ENCODE data around the gene SMAP1.

Gene SMAP1

DNA sequence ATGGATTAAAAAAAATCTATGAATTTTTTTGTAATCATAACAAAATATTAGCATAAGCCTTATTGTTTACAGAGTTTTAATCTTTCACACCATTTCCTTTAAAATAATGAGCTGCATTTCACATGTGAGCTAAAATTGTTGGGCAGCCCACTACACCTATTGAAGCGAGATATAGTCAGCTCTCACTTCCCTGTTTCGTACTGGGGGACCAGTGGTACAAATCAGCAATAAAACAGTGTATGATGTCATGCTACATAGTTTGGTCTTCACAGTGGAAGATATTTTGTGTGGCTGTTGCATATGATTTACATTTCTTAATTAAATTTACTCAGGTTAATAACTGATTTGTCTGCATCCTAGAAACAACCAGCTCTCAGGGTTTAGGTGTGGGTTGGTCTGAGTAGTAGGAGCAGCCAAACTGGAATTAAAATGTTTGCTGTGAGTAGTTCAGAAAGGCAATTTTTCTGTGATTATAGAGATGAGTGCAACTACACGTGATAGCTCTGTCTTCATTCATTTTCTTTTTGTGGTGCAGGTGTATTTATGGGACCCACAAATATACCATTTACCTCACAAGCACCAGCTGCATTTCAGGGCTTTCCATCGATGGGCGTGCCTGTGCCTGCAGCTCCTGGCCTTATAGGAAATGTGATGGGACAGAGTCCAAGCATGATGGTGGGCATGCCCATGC lies 189.8 kb downstream of the SMAP1 start:
- Histone ChIP-seq H3K27me3 (ENCODE audit: insufficient read depth, low read length, poor library complexity) (no peaks in the 10 kb centered on the region), H3K4me1 (ENCODE audit: insufficient read depth, low read length) (no peaks in the 10 kb centered on the region), H3K4me2 (ENCODE audit: insufficient read depth, low read length) (no peak overlapping the region), H3K27ac (ENCODE audit: low read length) (no peak overlapping the region), H2AFZ (ENCODE audit: low read depth, low read length) (no peak overlapping the region), H4K20me1 (ENCODE audit: insufficient read depth, low read length) (no peaks in the 10 kb centered on the region), H3K9ac (ENCODE audit: low read depth, low read length) (no peak overlapping the region), H3K36me3 (ENCODE audit: insufficient read depth, low read length) (peaks cover 42% of the 10 kb centered on the region; the same call in 1 of the 2 replicates), H3K79me2 (ENCODE audit: insufficient read depth, low read length) (no peaks in the 10 kb centered on the region), H3K9me3 (ENCODE audit: insufficient read depth, low read length, severe bottlenecking) (no peaks in the 10 kb centered on the region), H3K4me3 (ENCODE audit: low read depth in 1 of 2, low read length in 2 of 2) (no peak overlapping the region)
- no peak for ATAC-seq (ENCODE audit: insufficient read depth, low read depth)
- TF ChIP-seq EZH2 (IDR thresholded peaks at IDR 0.05; ENCODE audit: borderline replicate concordance, low read depth, low read length, severe bottlenecking): no peak
- TF ChIP-seq, protein P1, sequence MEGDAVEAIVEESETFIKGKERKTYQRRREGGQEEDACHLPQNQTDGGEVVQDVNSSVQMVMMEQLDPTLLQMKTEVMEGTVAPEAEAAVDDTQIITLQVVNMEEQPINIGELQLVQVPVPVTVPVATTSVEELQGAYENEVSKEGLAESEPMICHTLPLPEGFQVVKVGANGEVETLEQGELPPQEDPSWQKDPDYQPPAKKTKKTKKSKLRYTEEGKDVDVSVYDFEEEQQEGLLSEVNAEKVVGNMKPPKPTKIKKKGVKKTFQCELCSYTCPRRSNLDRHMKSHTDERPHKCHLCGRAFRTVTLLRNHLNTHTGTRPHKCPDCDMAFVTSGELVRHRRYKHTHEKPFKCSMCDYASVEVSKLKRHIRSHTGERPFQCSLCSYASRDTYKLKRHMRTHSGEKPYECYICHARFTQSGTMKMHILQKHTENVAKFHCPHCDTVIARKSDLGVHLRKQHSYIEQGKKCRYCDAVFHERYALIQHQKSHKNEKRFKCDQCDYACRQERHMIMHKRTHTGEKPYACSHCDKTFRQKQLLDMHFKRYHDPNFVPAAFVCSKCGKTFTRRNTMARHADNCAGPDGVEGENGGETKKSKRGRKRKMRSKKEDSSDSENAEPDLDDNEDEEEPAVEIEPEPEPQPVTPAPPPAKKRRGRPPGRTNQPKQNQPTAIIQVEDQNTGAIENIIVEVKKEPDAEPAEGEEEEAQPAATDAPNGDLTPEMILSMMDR (IDR thresholded peaks at IDR 0.05; ENCODE audit: borderline replicate concordance, extremely low read depth, low read length, poor library complexity, severe bottlenecking): no peak
- no peak for DNase-seq

DNA sequence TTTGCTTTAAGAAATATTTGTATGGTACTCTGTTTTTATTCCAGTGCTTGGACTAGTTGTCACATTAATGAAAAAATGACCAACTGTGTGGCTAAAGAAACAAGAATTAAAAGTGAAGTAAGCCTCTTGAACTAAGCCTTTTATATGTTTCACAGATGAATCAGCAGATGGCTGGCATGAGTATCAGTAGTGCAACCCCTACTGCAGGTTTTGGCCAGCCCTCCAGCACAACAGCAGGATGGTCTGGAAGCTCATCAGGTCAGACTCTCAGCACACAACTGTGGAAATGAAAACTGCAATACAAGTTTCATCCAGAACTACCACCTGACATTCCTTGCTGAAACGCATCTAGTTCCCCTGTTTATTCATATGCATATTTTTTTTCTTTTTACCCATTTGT lies 192.4 kb downstream of the SMAP1 start:
- TF ChIP-seq, protein P1 (IDR thresholded peaks at IDR 0.05; ENCODE audit: borderline replicate concordance, extremely low read depth, low read length, poor library complexity, severe bottlenecking): no peak
- TF ChIP-seq EZH2 (IDR thresholded peaks at IDR 0.05; ENCODE audit: borderline replicate concordance, low read depth, low read length, severe bottlenecking): no peak
- Histone ChIP-seq H4K20me1 (ENCODE audit: insufficient read depth, low read length) (no peaks in the 10 kb centered on the region), H3K27ac (ENCODE audit: low read length) (no peak overlapping the region), H3K4me1 (ENCODE audit: insufficient read depth, low read length) (no peaks in the 10 kb centered on the region), H3K4me3 (ENCODE audit: low read depth in 1 of 2, low read length in 2 of 2) (no peak overlapping the region), H3K9ac (ENCODE audit: low read depth, low read length) (no peak overlapping the region), H3K9me3 (ENCODE audit: insufficient read depth, low read length, severe bottlenecking) (no peaks in the 10 kb centered on the region), H3K36me3 (ENCODE audit: insufficient read depth, low read length) (peaks cover 37% of the 10 kb centered on the region; the same call in 1 of the 2 replicates), H3K4me2 (ENCODE audit: insufficient read depth, low read length) (no peak overlapping the region), H2AFZ (ENCODE audit: low read depth, low read length) (no peak overlapping the region), H3K79me2 (ENCODE audit: insufficient read depth, low read length) (no peaks in the 10 kb centered on the region), H3K27me3 (ENCODE audit: insufficient read depth, low read length, poor library complexity) (no peaks in the 10 kb centered on the region)
- DNase-seq (no peak), ATAC-seq (ENCODE audit: insufficient read depth, low read depth) (no peak)

DNA sequence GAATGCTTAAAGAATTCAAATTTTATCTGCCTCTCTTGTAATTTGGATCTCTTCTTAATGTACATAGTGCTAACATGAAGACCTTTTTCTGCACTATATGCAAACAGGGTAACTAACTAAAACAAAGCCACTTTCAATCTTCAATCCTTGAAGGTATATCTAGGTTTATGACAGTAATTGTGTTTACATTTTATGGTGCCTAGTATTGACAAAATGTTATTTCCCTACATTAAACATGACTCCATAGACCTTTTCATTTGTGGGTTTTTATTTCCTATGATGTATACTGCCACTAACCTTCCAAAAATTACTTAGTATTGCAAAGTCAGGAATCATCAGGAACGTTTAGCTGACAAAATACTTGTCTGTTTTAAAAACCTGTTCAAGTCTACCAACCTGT lies 193.2 kb downstream of the SMAP1 start:
- Histone ChIP-seq H3K36me3 (ENCODE audit: insufficient read depth, low read length) (peaks cover 37% of the 10 kb centered on the region; the same call in 1 of the 2 replicates), H3K9me3 (ENCODE audit: insufficient read depth, low read length, severe bottlenecking) (no peaks in the 10 kb centered on the region), H3K27ac (ENCODE audit: low read length) (no peak overlapping the region), H3K4me2 (ENCODE audit: insufficient read depth, low read length) (no peak overlapping the region), H3K9ac (ENCODE audit: low read depth, low read length) (no peak overlapping the region), H3K4me3 (ENCODE audit: low read depth in 1 of 2, low read length in 2 of 2) (no peak overlapping the region), H3K4me1 (ENCODE audit: insufficient read depth, low read length) (no peaks in the 10 kb centered on the region), H4K20me1 (ENCODE audit: insufficient read depth, low read length) (no peaks in the 10 kb centered on the region), H3K79me2 (ENCODE audit: insufficient read depth, low read length) (no peaks in the 10 kb centered on the region), H2AFZ (ENCODE audit: low read depth, low read length) (no peak overlapping the region), H3K27me3 (ENCODE audit: insufficient read depth, low read length, poor library complexity) (no peaks in the 10 kb centered on the region)
- DNase-seq (no peak), ATAC-seq (ENCODE audit: insufficient read depth, low read depth) (no peak)
- TF ChIP-seq EZH2 (IDR thresholded peaks at IDR 0.05; ENCODE audit: borderline replicate concordance, low read depth, low read length, severe bottlenecking): no peak
- TF ChIP-seq, protein P1 (IDR thresholded peaks at IDR 0.05; ENCODE audit: borderline replicate concordance, extremely low read depth, low read length, poor library complexity, severe bottlenecking): no peak

Data from DND-41 (cell line).